H9 (cell line): Measurements from ENCODE around the gene PPP2R2B. TPM values are rescaled to one million over a fixed set of nuclear protein-coding genes. Genes with fewer than 3 reads are reported as not detected.

ENCODE experiments used
- DNase-seq: peaks from one replicate; pipeline ENCODE4 v3.0.0-alpha.2; 2017
- H2AFZ ChIP-seq: one replicate; pipeline ENCODE4 v1.6.1; 2013; ENCODE audit warnings: mild to moderate bottlenecking, low read length, control low read depth, moderate library complexity
- H2AK5ac ChIP-seq: 2 replicates; pipeline ENCODE4 v1.6.1; 2013; ENCODE audit warnings: low read length, control low read depth, mixed read lengths; ENCODE audit not compliant: insufficient read length
- H2BK120ac ChIP-seq: one replicate; pipeline ENCODE4 v1.6.1; 2013; ENCODE audit warnings: low read depth, mild to moderate bottlenecking, low read length, control low read depth, inconsistent platforms; ENCODE audit not compliant: poor library complexity, severe bottlenecking
- H2BK12ac ChIP-seq: 2 replicates; pipeline ENCODE4 v1.6.1; 2013; ENCODE audit warnings: low read length, control low read depth, mixed read lengths, low read depth; ENCODE audit not compliant: insufficient read length
- H2BK15ac ChIP-seq: 2 replicates; pipeline ENCODE4 v1.6.1; 2013; ENCODE audit warnings: low read depth, low read length, control low read depth
- H2BK20ac ChIP-seq: one replicate; pipeline ENCODE4 v1.6.1; 2013; ENCODE audit warnings: low read depth, mild to moderate bottlenecking, low read length, control low read depth, inconsistent platforms; ENCODE audit not compliant: poor library complexity, severe bottlenecking
- H2BK5ac ChIP-seq: 2 replicates; pipeline ENCODE4 v1.6.1; 2013; ENCODE audit warnings: low read length, control low read depth, mixed read lengths; ENCODE audit not compliant: insufficient read length
- H3K14ac ChIP-seq: 2 replicates; pipeline ENCODE4 v1.6.1; 2013; ENCODE audit warnings: low read length, control low read depth; ENCODE audit not compliant: insufficient read depth
- H3K18ac ChIP-seq: 2 replicates; pipeline ENCODE4 v1.6.1; 2013; ENCODE audit warnings: low read depth, mild to moderate bottlenecking, mixed read lengths, low read length, control low read depth; ENCODE audit not compliant: insufficient read length
- H3K23ac ChIP-seq: 2 replicates; pipeline ENCODE4 v1.6.1; 2013; ENCODE audit warnings: low read length, control low read depth, mixed read lengths, low read depth; ENCODE audit not compliant: insufficient read length
- H3K23me2 ChIP-seq: 2 replicates; pipeline ENCODE4 v1.6.1; 2013; ENCODE audit warnings: low read depth, mild to moderate bottlenecking, mixed read lengths, low read length, control low read depth; ENCODE audit not compliant: insufficient read length, poor library complexity, severe bottlenecking
- H3K27ac ChIP-seq: 2 replicates; pipeline ENCODE4 v1.5.1; 2013; ENCODE audit warnings: low read length, control low read depth, mixed read lengths, low read depth; ENCODE audit not compliant: insufficient read length
- H3K27me3 ChIP-seq: 2 replicates; pipeline ENCODE4 v1.6.1; 2013; ENCODE audit warnings: low read length, control low read depth, inconsistent platforms; ENCODE audit not compliant: insufficient read depth
- H3K4ac ChIP-seq: 2 replicates; pipeline ENCODE4 v1.6.1; 2013; ENCODE audit warnings: low read depth, mild to moderate bottlenecking, control low read depth, inconsistent platforms, low read length, moderate library complexity
- H3K4me1 ChIP-seq: 2 replicates; pipeline ENCODE4 v1.6.1; 2013; ENCODE audit warnings: low read length, control low read depth, inconsistent platforms; ENCODE audit not compliant: insufficient read depth
- H3K4me2 ChIP-seq: 2 replicates; pipeline ENCODE4 v1.6.1; 2013; ENCODE audit warnings: low read length, control low read depth, mixed read lengths; ENCODE audit not compliant: insufficient read length, insufficient read depth
- H3K56ac ChIP-seq: 2 replicates; pipeline ENCODE4 v1.6.1; 2013; ENCODE audit warnings: low read depth, mild to moderate bottlenecking, mixed read lengths, low read length, control low read depth; ENCODE audit not compliant: insufficient read length
- H3K79me1 ChIP-seq: 2 replicates; pipeline ENCODE4 v1.6.1; 2013; ENCODE audit warnings: low read depth, mild to moderate bottlenecking, moderate library complexity, low read length, control low read depth, inconsistent platforms; ENCODE audit not compliant: insufficient read depth, poor library complexity, severe bottlenecking
- H3K79me2 ChIP-seq: 2 replicates; pipeline ENCODE4 v1.6.1; 2013; ENCODE audit warnings: low read length, control low read depth, inconsistent platforms; ENCODE audit not compliant: insufficient read depth
- H3K9ac ChIP-seq: 2 replicates; pipeline ENCODE4 v1.6.1; 2013; ENCODE audit warnings: low read length, control low read depth, mixed read lengths; ENCODE audit not compliant: insufficient read length; ENCODE audit errors: extremely low read depth
- H3K9me3 ChIP-seq: one replicate; pipeline ENCODE4 v1.6.1; 2013; ENCODE audit warnings: low read depth, low read length, inconsistent platforms; ENCODE audit not compliant: control insufficient read depth
- H3T11ph ChIP-seq: one replicate; pipeline ENCODE4 v1.6.1; 2013; ENCODE audit warnings: mild to moderate bottlenecking, low read length, control low read depth, inconsistent platforms
- H4K20me1 ChIP-seq: one replicate; pipeline ENCODE4 v1.6.1; 2013; ENCODE audit not compliant: control insufficient read depth, insufficient read length, insufficient read depth
- H4K5ac ChIP-seq: 2 replicates; pipeline ENCODE4 v1.6.1; 2013; ENCODE audit warnings: low read depth, mild to moderate bottlenecking, mixed read lengths, low read length, control low read depth; ENCODE audit not compliant: insufficient read length
- H4K8ac ChIP-seq: replicated peaks from 2 replicates; pipeline ENCODE4 v1.6.1; 2013; ENCODE audit warnings: low read length, control low read depth, mixed read lengths, low read depth; ENCODE audit not compliant: insufficient read length
- H4K91ac ChIP-seq: 2 replicates; pipeline ENCODE4 v1.6.1; 2013; ENCODE audit warnings: low read depth, mild to moderate bottlenecking, moderate library complexity, mixed read lengths, low read length, control low read depth; ENCODE audit not compliant: insufficient read length
- H3K27ac Mint-ChIP-seq, 3 experiments: 2 replicates in 2 of 3; 3 replicates in 1 of 3; pipeline ENCODE4 v1.8.0; 2020 to 2021; ENCODE audit warnings: mixed read lengths in 3 of 3, mild to moderate bottlenecking in 1 of 3, moderate library complexity in 1 of 3
- H3K27me3 Mint-ChIP-seq: 2 replicates; pipeline ENCODE4 v1.8.0; 2021; ENCODE audit warnings: low read depth, mild to moderate bottlenecking, moderate library complexity, mixed read lengths
- H3K36me3 Mint-ChIP-seq, 3 experiments: 2 replicates in 2 of 3; 3 replicates in 1 of 3; pipeline ENCODE4 v1.8.0; 2020 to 2021; ENCODE audit warnings: low read depth in 3 of 3, mixed read lengths in 3 of 3; ENCODE audit not compliant: insufficient read depth in 1 of 3
- H3K4me1 Mint-ChIP-seq, 2 experiments: 2 replicates each; pipeline ENCODE4 v1.8.0; 2020; ENCODE audit warnings: mixed read lengths in 2 of 2
- H3K4me3 Mint-ChIP-seq, 2 experiments: 2 replicates in 1 of 2; 3 replicates in 1 of 2; pipeline ENCODE4 v1.8.0; 2020 to 2021; ENCODE audit warnings: mild to moderate bottlenecking in 2 of 2, mixed read lengths in 2 of 2, moderate library complexity in 1 of 2
- H3K9me3 Mint-ChIP-seq, 2 experiments: 2 replicates in 1 of 2; 3 replicates in 1 of 2; pipeline ENCODE4 v1.8.0; 2020; ENCODE audit warnings: mild to moderate bottlenecking in 2 of 2, mixed read lengths in 2 of 2, moderate library complexity in 1 of 2
- total RNA-seq: library from RNA; stranded (reverse); gene quantifications from 2 replicates; pipeline ENCODE4 v1.2.1, GENCODE V29; 2021
- TF ChIP-seq, protein P1 (sequence below): fragments of 200-600 bp; sonication (generic); conservative IDR thresholded peaks from 3 replicates; pipeline ENCODE4 v1.8.0; 2021; ENCODE audit warnings: antibody characterized with exemption, mild to moderate bottlenecking

Gene PPP2R2B
- total RNA-seq, 1 experiment from 2014 or later, result 14.3 TPM

- Histone ChIP-seq H3K27me3 (no peaks in the 10 kb centered on the region), H4K5ac (no peak overlapping the region), H3K4ac (no peak overlapping the region), H3K14ac (no peak overlapping the region), H2BK12ac (no peak overlapping the region), H3K23ac (no peak overlapping the region), H4K8ac (no peak overlapping the region), H3K9me3 (no peaks in the 10 kb centered on the region), H3K18ac (no peak overlapping the region), H3K27ac (no peak overlapping the region), H3K79me2 (no peaks in the 10 kb centered on the region), H4K91ac (no peak overlapping the region), H2BK20ac (no peak overlapping the region), H2AFZ (no peak overlapping the region), H3K9ac (no peak overlapping the region), H3K23me2 (no peaks in the 10 kb centered on the region), H3K56ac (no peak overlapping the region), H3K79me1 (no peaks in the 10 kb centered on the region), H3K4me2 (no peak overlapping the region), H2BK15ac (no peak overlapping the region), H4K20me1 (no peaks in the 10 kb centered on the region), H3T11ph (no peak overlapping the region), H2AK5ac (no peak overlapping the region), H3K4me1 (no peaks in the 10 kb centered on the region; the same call in 1 of the 2 replicates), H2BK120ac (no peak overlapping the region), H2BK5ac (no peak overlapping the region)
- no peak overlapping the region for H3K4me3 Mint-ChIP-seq
- TF ChIP-seq, protein P1, sequence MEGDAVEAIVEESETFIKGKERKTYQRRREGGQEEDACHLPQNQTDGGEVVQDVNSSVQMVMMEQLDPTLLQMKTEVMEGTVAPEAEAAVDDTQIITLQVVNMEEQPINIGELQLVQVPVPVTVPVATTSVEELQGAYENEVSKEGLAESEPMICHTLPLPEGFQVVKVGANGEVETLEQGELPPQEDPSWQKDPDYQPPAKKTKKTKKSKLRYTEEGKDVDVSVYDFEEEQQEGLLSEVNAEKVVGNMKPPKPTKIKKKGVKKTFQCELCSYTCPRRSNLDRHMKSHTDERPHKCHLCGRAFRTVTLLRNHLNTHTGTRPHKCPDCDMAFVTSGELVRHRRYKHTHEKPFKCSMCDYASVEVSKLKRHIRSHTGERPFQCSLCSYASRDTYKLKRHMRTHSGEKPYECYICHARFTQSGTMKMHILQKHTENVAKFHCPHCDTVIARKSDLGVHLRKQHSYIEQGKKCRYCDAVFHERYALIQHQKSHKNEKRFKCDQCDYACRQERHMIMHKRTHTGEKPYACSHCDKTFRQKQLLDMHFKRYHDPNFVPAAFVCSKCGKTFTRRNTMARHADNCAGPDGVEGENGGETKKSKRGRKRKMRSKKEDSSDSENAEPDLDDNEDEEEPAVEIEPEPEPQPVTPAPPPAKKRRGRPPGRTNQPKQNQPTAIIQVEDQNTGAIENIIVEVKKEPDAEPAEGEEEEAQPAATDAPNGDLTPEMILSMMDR, result no peak
- H3K36me3 Mint-ChIP-seq, result peaks cover 0 to 10% (median 3%) of the 10 kb centered on the region in 3 experiments; a peak in 2 of 7 replicates
- peaks cover 17 to 24% of the 10 kb centered on the region in 2 experiments for H3K4me1 Mint-ChIP-seq
- no peak for DNase-seq
- H3K27me3 Mint-ChIP-seq, result no peaks in the 10 kb centered on the region
- no peak overlapping the region for H3K27ac Mint-ChIP-seq
- no peaks in the 10 kb centered on the region; a peak in 1 of 5 replicates for H3K9me3 Mint-ChIP-seq
These were observed 123.9 kb downstream of the PPP2R2B start for GRCh38 chr5:146754621-146755020.
